ENCODE results near the gene PDZD8. TPM values are rescaled to one million over a fixed set of nuclear protein-coding genes. Genes with fewer than 3 reads are reported as not detected.

PDZD8 gene
- total RNA-seq, 1 donor from 2014 or later: 31.8 TPM

GRCh38 chr10:117248750-117249465 lies 126.3 kb downstream of the PDZD8 start:
- no peak for DNase-seq (ENCODE audit: low read depth, low spot score)
- Mint-ChIP-seq H3K9me3 (no peaks in the 10 kb centered on the region), H3K27ac (ENCODE audit: unreplicated experiment) (no peak overlapping the region), H3K27me3 (ENCODE audit: low read depth) (peaks cover 44% of the 10 kb centered on the region), H3K4me3 (no peak overlapping the region), H3K36me3 (ENCODE audit: low read depth) (no peaks in the 10 kb centered on the region), H3K4me1 (peaks cover 17% of the 10 kb centered on the region)
- TF ChIP-seq CTCF (conservative IDR thresholded peaks at IDR 0.05): no peak

- Mint-ChIP-seq H3K9me3 (no peaks in the 10 kb centered on the region), H3K4me1 (peaks cover 17% of the 10 kb centered on the region), H3K4me3 (no peak overlapping the region), H3K27ac (ENCODE audit: unreplicated experiment) (no peak overlapping the region), H3K27me3 (ENCODE audit: low read depth) (peaks cover 62% of the 10 kb centered on the region), H3K36me3 (ENCODE audit: low read depth) (no peaks in the 10 kb centered on the region)
- DNase-seq (ENCODE audit: low read depth, low spot score): no peak
- TF ChIP-seq CTCF (conservative IDR thresholded peaks at IDR 0.05): no peak
Measured at GRCh38 chr10:117246997-117247671, 128.1 kb downstream of the PDZD8 start.

GRCh38 chr10:117242463-117242832 lies 132.8 kb downstream of the PDZD8 start:
- Mint-ChIP-seq H3K4me3 (no peak overlapping the region), H3K9me3 (no peaks in the 10 kb centered on the region)

GRCh38 chr10:117241541-117242462 lies 133.4 kb downstream of the PDZD8 start:
- peaks cover 83% of the 10 kb centered on the region for H3K27me3 Mint-ChIP-seq (ENCODE audit: low read depth)
- H3K36me3 Mint-ChIP-seq (ENCODE audit: low read depth): no peaks in the 10 kb centered on the region
- H3K4me3 Mint-ChIP-seq: peak overlapping the region; percentile 29
- no peak overlapping the region for H3K27ac Mint-ChIP-seq (ENCODE audit: unreplicated experiment)
- H3K4me1 Mint-ChIP-seq: no peaks in the 10 kb centered on the region
- DNase-seq (ENCODE audit: low read depth, low spot score): no peak
- no peak for TF ChIP-seq CTCF (conservative IDR thresholded peaks at IDR 0.05)
- H3K9me3 Mint-ChIP-seq: no peaks in the 10 kb centered on the region

More at GRCh38 chr10:117242463-117242832, 132.8 kb downstream of the PDZD8 start:
- DNase-seq (ENCODE audit: low read depth, low spot score): no peak
- no peaks in the 10 kb centered on the region for H3K36me3 Mint-ChIP-seq (ENCODE audit: low read depth)
- H3K27me3 Mint-ChIP-seq (ENCODE audit: low read depth): peaks cover 79% of the 10 kb centered on the region
- TF ChIP-seq CTCF (conservative IDR thresholded peaks at IDR 0.05): no peak
- H3K27ac Mint-ChIP-seq (ENCODE audit: unreplicated experiment): no peak overlapping the region
- no peaks in the 10 kb centered on the region for H3K4me1 Mint-ChIP-seq

Measured in neural crest cell (in vitro differentiated cells).